Activated T-cell treated with anti-CD3 and anti-CD28 coated beads for 24 hours (primary cell): ENCODE data around the gene MTHFD1L.
"Not testable (repeated sequence)": the region's sequence is repeated elsewhere in the genome, so short reads cannot be mapped to it uniquely, and the experiment has no call there.

ENCODE experiments used
- DNase-seq: peaks from one replicate; pipeline ENCODE4 v3.0.0-alpha.2; 2020; ENCODE audit warnings: low read depth

MTHFD1L gene

GRCh38 chr6:151123641-151124040 is 258.1 kb downstream of the MTHFD1L start:
- not testable (repeated sequence) for DNase-seq

GRCh38 chr6:151125242-151125641 is 259.7 kb downstream of the MTHFD1L start:
- not testable (repeated sequence) for DNase-seq

- not testable (repeated sequence) for DNase-seq
Observed at GRCh38 chr6:151125651-151126416, 260.3 kb downstream of the MTHFD1L start.

- not testable (repeated sequence) for DNase-seq
Observed at GRCh38 chr6:151126417-151126724, 260.9 kb downstream of the MTHFD1L start.

GRCh38 chr6:151127133-151127798 is 261.8 kb downstream of the MTHFD1L start:
- not testable (repeated sequence) for DNase-seq

- DNase-seq: no peak
Observed at GRCh38 chr6:151128763-151129370, 263.4 kb downstream of the MTHFD1L start.

- DNase-seq: no peak
Observed at GRCh38 chr6:151130329-151130728, 264.8 kb downstream of the MTHFD1L start.

- DNase-seq: no peak
Observed at GRCh38 chr6:151131324-151132007, 266.0 kb downstream of the MTHFD1L start.

- DNase-seq: no peak
Observed at GRCh38 chr6:151136141-151136755, 270.7 kb downstream of the MTHFD1L start.

- DNase-seq: no peak
Observed at GRCh38 chr6:151137542-151137941, 272.0 kb downstream of the MTHFD1L start.

- no peak for DNase-seq
Observed at GRCh38 chr6:151139524-151139923, 274.0 kb downstream of the MTHFD1L start.

GRCh38 chr6:151140767-151141166 is 275.3 kb downstream of the MTHFD1L start:
- DNase-seq: no peak

- DNase-seq: no peak
Observed at GRCh38 chr6:151141685-151142084, 276.2 kb downstream of the MTHFD1L start.

GRCh38 chr6:151142676-151143075 is 277.2 kb downstream of the MTHFD1L start:
- no peak for DNase-seq

- DNase-seq: no peak
Observed at GRCh38 chr6:151143337-151143736, 277.8 kb downstream of the MTHFD1L start.

GRCh38 chr6:151143806-151144205 is 278.3 kb downstream of the MTHFD1L start:
- DNase-seq: no peak

GRCh38 chr6:151147118-151147832 is 281.8 kb downstream of the MTHFD1L start:
- no peak for DNase-seq

GRCh38 chr6:151148111-151148510 is 282.6 kb downstream of the MTHFD1L start:
- no peak for DNase-seq

- DNase-seq: no peak
Observed at GRCh38 chr6:151149793-151150192, 284.3 kb downstream of the MTHFD1L start.
